OCI-LY3 (cell line): ENCODE results near the gene HMCN1.

Experiments used
- EZH2phosphoT487 ChIP-seq: fragments of 200-600 bp; shearing (Covaris generic); IDR thresholded peaks from 2 replicates; pipeline ENCODE4 v1.6.1; 2018; ENCODE audit warnings: antibody characterized with exemption, mixed run types, low read depth
- TF ChIP-seq, protein P1 (sequence below): fragments of 200-600, 300-600 bp; sonication (generic); IDR thresholded peaks from 2 replicates; pipeline ENCODE4 v1.5.1; 2014; ENCODE audit warnings: antibody characterized with exemption, low read length, low read depth

DNA sequence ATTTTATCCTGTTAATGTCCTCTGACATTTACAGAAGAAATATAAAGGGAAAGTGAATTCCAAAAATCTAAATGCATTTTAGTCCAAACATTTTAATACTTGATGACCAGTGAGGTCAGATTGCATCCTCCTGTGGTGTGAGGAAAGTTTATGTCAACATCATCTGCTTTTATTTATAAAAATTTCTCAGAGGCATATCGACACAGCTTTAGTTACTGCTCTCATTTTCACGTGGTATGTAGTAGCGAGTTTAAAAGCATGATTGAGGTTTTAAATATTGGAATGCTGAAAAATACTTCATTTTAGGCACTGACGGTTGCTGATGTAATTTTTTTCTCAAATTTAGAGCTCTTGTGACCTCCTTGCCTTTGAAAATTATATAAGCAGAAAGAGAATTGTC is 234.8 kb downstream of the HMCN1 start:
- TF ChIP-seq, protein P1, sequence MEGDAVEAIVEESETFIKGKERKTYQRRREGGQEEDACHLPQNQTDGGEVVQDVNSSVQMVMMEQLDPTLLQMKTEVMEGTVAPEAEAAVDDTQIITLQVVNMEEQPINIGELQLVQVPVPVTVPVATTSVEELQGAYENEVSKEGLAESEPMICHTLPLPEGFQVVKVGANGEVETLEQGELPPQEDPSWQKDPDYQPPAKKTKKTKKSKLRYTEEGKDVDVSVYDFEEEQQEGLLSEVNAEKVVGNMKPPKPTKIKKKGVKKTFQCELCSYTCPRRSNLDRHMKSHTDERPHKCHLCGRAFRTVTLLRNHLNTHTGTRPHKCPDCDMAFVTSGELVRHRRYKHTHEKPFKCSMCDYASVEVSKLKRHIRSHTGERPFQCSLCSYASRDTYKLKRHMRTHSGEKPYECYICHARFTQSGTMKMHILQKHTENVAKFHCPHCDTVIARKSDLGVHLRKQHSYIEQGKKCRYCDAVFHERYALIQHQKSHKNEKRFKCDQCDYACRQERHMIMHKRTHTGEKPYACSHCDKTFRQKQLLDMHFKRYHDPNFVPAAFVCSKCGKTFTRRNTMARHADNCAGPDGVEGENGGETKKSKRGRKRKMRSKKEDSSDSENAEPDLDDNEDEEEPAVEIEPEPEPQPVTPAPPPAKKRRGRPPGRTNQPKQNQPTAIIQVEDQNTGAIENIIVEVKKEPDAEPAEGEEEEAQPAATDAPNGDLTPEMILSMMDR, result no peak
- TF ChIP-seq EZH2phosphoT487, result no peak
